Liver (tissue), 9 donors: ENCODE measurements around the gene CREB5. TPM values are rescaled to one million over a fixed set of nuclear protein-coding genes. Genes with fewer than 3 reads are reported as not detected.

Experiments
- DNase-seq: peaks from one replicate; pipeline ENCODE4 v3.0.0-alpha.2; 2017; ENCODE audit warnings: low spot score
- H3K27ac ChIP-seq, 2 donors: one replicate each; pipeline ENCODE4 v1.7.0; 2013; ENCODE audit warnings: inconsistent platforms in 2 of 2, low read length in 2 of 2, control low read depth in 1 of 2, low read depth in 1 of 2, mild to moderate bottlenecking in 1 of 2
- H3K27me3 ChIP-seq, 4 donors: one replicate each; pipeline versions ENCODE4 v1.6.1 to v1.7.0; 2013; ENCODE audit warnings: low read length in 3 of 4, inconsistent platforms in 1 of 4, mild to moderate bottlenecking in 1 of 4, moderate library complexity in 1 of 4; ENCODE audit not compliant: control insufficient read depth in 4 of 4, insufficient read depth in 4 of 4
- H3K36me3 ChIP-seq, 4 donors: one replicate each; pipeline versions ENCODE4 v1.6.1 to v1.7.0; 2013; ENCODE audit warnings: low read length in 3 of 4, mild to moderate bottlenecking in 3 of 4, low read depth in 1 of 4, moderate library complexity in 1 of 4; ENCODE audit not compliant: control insufficient read depth in 4 of 4, insufficient read depth in 3 of 4
- H3K4me1 ChIP-seq, 4 donors: one replicate each; pipeline versions ENCODE4 v1.6.1 to v1.7.0; 2013; ENCODE audit warnings: low read length in 3 of 4, mild to moderate bottlenecking in 3 of 4, moderate library complexity in 1 of 4; ENCODE audit not compliant: control insufficient read depth in 4 of 4, insufficient read depth in 4 of 4
- H3K4me3 ChIP-seq, 3 donors: one replicate each; pipeline versions ENCODE4 v1.6.1 to v1.7.0; 2013; ENCODE audit warnings: low read length in 3 of 3, control low read depth in 1 of 3, low read depth in 1 of 3, mild to moderate bottlenecking in 1 of 3
- H3K9ac ChIP-seq, 2 donors: one replicate each; pipeline ENCODE4 v1.7.0; 2013; ENCODE audit warnings: low read length in 2 of 2, mild to moderate bottlenecking in 2 of 2, moderate library complexity in 2 of 2, control low read depth in 1 of 2, low read depth in 1 of 2
- H3K9me3 ChIP-seq, 4 donors: one replicate each; pipeline versions ENCODE4 v1.6.1 to v1.7.0; 2013; ENCODE audit warnings: low read length in 3 of 4; ENCODE audit not compliant: control insufficient read depth in 4 of 4
- ATF3 ChIP-seq: IDR thresholded peaks from 2 replicates; pipeline ENCODE4 v1.6.1; 2016; ENCODE audit warnings: antibody characterized with exemption
- EGR1 ChIP-seq, 2 donors: IDR thresholded peaks; 2 replicates each; pipeline ENCODE4 v1.6.1; 2016 to 2018; ENCODE audit warnings: antibody characterized with exemption in 2 of 2, low read depth in 2 of 2
- FOXA2 ChIP-seq: IDR thresholded peaks from 2 replicates; pipeline ENCODE4 v1.6.1; 2016; ENCODE audit warnings: antibody characterized with exemption
- HNF4A ChIP-seq, 2 donors: conservative IDR thresholded peaks; 2 replicates each; pipeline ENCODE4 v1.6.1; 2016; ENCODE audit warnings: antibody characterized with exemption in 2 of 2, mild to moderate bottlenecking in 2 of 2
- HNF4G ChIP-seq: IDR thresholded peaks from 2 replicates; pipeline ENCODE4 v1.6.1; 2016; ENCODE audit warnings: antibody characterized with exemption
- JUND ChIP-seq, 2 donors: IDR thresholded peaks; 2 replicates each; pipeline ENCODE4 v1.6.1; 2016; ENCODE audit warnings: antibody characterized with exemption in 2 of 2
- RAD21 ChIP-seq, 2 donors: IDR thresholded peaks; 2 replicates each; pipeline ENCODE4 v1.6.1; 2016; ENCODE audit warnings: antibody characterized with exemption in 2 of 2, mild to moderate bottlenecking in 2 of 2
- REST ChIP-seq: IDR thresholded peaks from 2 replicates; pipeline ENCODE4 v1.6.1; 2016; ENCODE audit warnings: antibody characterized with exemption, mild to moderate bottlenecking
- RXRA ChIP-seq, 2 donors: IDR thresholded peaks; 2 replicates each; pipeline ENCODE4 v1.6.1; 2017 to 2018; ENCODE audit warnings: antibody characterized with exemption in 2 of 2, mild to moderate bottlenecking in 1 of 2
- SP1 ChIP-seq: IDR thresholded peaks from 2 replicates; pipeline ENCODE4 v1.6.1; 2018; ENCODE audit warnings: antibody characterized with exemption, mild to moderate bottlenecking
- TAF1 ChIP-seq: conservative IDR thresholded peaks from 2 replicates; pipeline ENCODE4 v1.6.1; 2016; ENCODE audit warnings: antibody characterized with exemption, mild to moderate bottlenecking
- YY1 ChIP-seq: IDR thresholded peaks from 2 replicates; pipeline ENCODE4 v1.6.1; 2016; ENCODE audit warnings: antibody characterized with exemption, mild to moderate bottlenecking
- ZBTB33 ChIP-seq: IDR thresholded peaks from 2 replicates; pipeline ENCODE4 v1.6.1; 2016; ENCODE audit warnings: antibody characterized with exemption
- WGBS: extraction: QIAGEN DNeasy Blood & Tissue Kit; methylation state at CpG from one replicate; pipeline ENCODE4 v1.1.7; 2013; 5-methylcytosine and 5-hydroxymethylcytosine counted together
- polyA plus RNA-seq, 2 donors: library from polyadenylated mRNA; stranded (reverse) in 1 of 2; unstranded in 1 of 2; fragments of 200-250 nt in 1 of 2; fragments of >200 nt in 1 of 2; fragmentation: Nextera tagmentation in 1 of 2; extraction: Ambion mirVana in 1 of 2; gene quantifications; one replicate each; pipeline versions ENCODE4 v1.2.1 to v1.2.3, GENCODE V29; 2013 to 2015
- total RNA-seq, 2 donors: library from RNA; depleted of rRNA; stranded (reverse); fragments of >200 nt; gene quantifications; one replicate each; pipeline ENCODE4 v1.2.3, GENCODE V29; 2014
- TF ChIP-seq, protein P1 (sequence below): fragments of 150-350 bp; IDR thresholded peaks from 2 replicates; pipeline ENCODE4 v1.5.1; 2017; ENCODE audit warnings: improper control_type of control experiment, low read depth, low read length; ENCODE audit not compliant: missing input control
- TF ChIP-seq, protein P2 (sequence below): IDR thresholded peaks from 2 replicates; pipeline ENCODE4 v1.6.1; 2016; ENCODE audit warnings: antibody characterized with exemption
- donor health status: healthy.
- donor health status: healthy.
- donor health status: healthy.
- donor health status: healthy.
- donor health status: healthy.

CREB5 gene
- total and polyA plus RNA-seq, 4 donors, result 0.25 to 0.92 (median 0.67) TPM

DNA sequence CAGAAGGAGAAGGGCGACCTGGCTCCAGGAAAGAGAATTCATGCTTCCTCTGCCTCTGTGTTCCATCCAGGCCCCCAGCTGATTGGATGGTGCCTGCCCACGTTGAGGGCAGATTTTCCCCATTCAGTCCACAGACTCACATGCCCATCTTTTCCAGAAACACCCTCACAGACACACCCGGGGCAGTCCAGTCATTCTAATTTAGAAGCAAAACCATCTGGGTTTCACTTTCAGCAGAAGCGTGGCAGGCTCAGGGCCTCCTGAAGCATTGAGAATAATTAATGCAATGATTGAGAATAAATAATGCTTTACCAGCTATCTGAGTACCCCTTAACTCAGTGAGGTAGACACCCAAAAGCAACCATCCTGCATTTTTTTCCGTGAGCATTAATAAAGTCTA lies 30.2 kb upstream of the CREB5 start:
- no peaks in the 10 kb centered on the region for H3K9me3 ChIP-seq
- H3K27me3 ChIP-seq, result peaks cover 0 to 3% (median 0%) of the 10 kb centered on the region in 4 donors
- TF ChIP-seq YY1 (no peak), HNF4G (no peak), HNF4A (conservative IDR thresholded peaks at IDR 0.05) (no peak), SP1 (no peak), REST (no peak), JUND (IDR thresholded peaks at IDR 0.05) (no peak), ATF3 (no peak), FOXA2 (no peak), ZBTB33 (no peak)
- TF ChIP-seq, protein P1, sequence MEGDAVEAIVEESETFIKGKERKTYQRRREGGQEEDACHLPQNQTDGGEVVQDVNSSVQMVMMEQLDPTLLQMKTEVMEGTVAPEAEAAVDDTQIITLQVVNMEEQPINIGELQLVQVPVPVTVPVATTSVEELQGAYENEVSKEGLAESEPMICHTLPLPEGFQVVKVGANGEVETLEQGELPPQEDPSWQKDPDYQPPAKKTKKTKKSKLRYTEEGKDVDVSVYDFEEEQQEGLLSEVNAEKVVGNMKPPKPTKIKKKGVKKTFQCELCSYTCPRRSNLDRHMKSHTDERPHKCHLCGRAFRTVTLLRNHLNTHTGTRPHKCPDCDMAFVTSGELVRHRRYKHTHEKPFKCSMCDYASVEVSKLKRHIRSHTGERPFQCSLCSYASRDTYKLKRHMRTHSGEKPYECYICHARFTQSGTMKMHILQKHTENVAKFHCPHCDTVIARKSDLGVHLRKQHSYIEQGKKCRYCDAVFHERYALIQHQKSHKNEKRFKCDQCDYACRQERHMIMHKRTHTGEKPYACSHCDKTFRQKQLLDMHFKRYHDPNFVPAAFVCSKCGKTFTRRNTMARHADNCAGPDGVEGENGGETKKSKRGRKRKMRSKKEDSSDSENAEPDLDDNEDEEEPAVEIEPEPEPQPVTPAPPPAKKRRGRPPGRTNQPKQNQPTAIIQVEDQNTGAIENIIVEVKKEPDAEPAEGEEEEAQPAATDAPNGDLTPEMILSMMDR, result no peak
- H3K4me1 ChIP-seq, result no peaks in the 10 kb centered on the region
- H3K36me3 ChIP-seq, result no peaks in the 10 kb centered on the region
- no peak overlapping the region for H3K27ac ChIP-seq
- H3K4me3 ChIP-seq, result no peak overlapping the region
- no peak for DNase-seq
- 80% methylated on average over 5 of the region's 5 CpGs for WGBS
- H3K9ac ChIP-seq, result no peak overlapping the region

DNA sequence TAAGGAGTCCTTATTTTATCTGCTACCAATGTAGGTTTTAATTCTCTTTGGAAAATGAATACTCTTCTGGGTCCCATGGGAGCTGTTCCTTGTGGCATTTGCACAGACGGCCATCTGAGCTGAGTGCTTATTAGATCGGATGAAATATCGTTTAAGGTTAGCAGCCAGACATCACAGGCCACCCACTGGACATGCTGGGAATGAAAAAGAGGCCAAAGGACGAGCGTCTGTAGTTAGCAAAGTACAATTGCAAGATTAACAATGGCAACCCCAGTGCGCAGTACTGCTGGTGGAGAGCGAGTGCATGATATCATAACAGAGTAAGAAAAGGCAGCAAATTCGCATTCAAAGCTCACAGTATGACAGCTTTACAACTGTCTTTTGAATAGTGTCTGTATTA lies 28.3 kb upstream of the CREB5 start:
- Histone ChIP-seq H3K4me1 (no peaks in the 10 kb centered on the region), H3K36me3 (no peaks in the 10 kb centered on the region), H3K9ac (no peak overlapping the region), H3K4me3 (no peak overlapping the region), H3K27ac (no peak overlapping the region), H3K27me3 (peaks cover 0 to 3% (median 0%) of the 10 kb centered on the region in 4 donors), H3K9me3 (no peaks in the 10 kb centered on the region)
- 78% methylated on average over 8 of the region's 8 CpGs for WGBS
- TF ChIP-seq TAF1 (no peak), RAD21 (IDR thresholded peaks at IDR 0.05) (no peak), REST (no peak), ATF3 (no peak), EGR1 (IDR thresholded peaks at IDR 0.05; ENCODE audit: low read depth in 2 of 2) (no peak), RXRA (IDR thresholded peaks at IDR 0.05) (no peak), HNF4G (no peak)
- TF ChIP-seq, protein P2, sequence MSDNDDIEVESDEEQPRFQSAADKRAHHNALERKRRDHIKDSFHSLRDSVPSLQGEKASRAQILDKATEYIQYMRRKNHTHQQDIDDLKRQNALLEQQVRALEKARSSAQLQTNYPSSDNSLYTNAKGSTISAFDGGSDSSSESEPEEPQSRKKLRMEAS, result no peak
- TF ChIP-seq, protein P1, result no peak
- DNase-seq, result no peak
